ENCODE measurements around the gene TRIM73.
"Not testable (repeated sequence)": the region's sequence is repeated elsewhere in the genome, so short reads cannot be mapped to it uniquely, and the experiment has no call there.

The TRIM73 gene

DNA sequence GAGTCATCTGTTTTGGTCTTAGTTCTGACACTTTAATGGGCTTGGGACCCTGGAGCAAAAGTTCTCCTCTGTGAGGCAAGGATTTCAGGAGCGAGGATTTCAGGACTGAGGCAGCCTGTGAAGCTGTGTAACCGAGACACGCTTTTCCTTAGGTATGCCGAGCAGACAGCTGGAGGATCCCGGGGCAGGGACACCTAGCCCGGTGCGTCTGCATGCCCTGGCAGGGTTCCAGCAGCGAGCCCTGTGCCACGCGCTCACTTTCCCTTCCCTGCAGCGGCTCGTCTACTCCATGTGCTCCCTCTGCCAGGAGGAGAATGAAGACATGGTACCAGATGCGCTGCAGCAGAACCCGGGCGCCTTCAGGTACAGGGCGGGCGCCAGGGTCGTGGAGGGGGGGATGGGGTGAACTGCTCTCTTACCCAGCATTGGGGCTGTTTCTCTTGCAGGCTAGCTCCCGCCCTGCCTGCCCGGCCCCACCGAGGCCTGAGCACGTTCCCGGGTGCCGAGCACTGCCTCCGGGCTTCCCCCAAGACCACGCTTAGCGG lies 20.5 kb downstream of the TRIM73 start:
- DNase-seq = not testable (repeated sequence)

DNA sequence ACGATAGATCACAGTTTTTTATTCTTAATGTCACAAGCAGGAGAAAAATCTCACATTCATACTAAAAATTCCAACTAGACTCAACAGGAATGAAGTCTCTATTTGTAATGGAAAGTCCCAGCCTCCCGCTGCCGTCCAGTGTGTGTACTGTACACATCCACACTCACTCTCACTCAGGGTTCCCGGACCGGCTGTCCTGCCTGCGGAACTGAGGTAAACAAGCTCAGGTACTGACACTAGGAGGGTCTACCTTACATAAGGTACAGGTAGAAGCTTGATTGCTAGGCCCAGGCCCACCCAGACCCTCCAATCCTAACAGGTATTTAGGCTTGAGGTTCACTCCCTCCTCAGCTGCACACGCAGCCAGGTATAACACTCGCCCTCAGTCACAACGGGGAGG lies 21.4 kb downstream of the TRIM73 start:
- not testable (repeated sequence) for DNase-seq

- not testable (repeated sequence) for DNase-seq
These were observed 22.9 kb downstream of the TRIM73 start for GRCh38 chr7:75418292-75418858.

- DNase-seq = not testable (repeated sequence)
These were observed 23.8 kb downstream of the TRIM73 start for GRCh38 chr7:75419210-75419609.

DNA sequence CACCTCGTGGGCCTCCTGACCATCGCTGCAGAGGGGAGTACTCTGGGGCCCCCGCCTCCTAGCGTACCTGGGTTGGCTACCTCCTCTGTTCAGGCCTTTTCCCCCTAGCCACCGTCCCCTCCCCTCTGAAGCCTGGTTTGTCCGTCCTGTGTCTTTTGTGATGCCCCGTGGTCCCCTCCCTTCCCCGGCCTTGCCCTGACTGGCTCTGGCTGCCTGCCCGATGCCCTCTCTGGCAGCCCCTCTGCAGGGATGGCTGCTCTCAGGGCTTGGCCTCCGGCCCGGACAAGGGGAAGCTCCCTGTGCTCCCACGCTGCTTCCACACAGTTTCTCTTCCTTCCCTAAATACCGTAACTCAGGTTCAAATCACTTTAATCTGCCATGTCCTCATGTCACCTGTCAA lies 24.3 kb downstream of the TRIM73 start:
- DNase-seq = not testable (repeated sequence)

GRCh38 chr7:75420152-75420551 lies 24.7 kb downstream of the TRIM73 start:
- not testable (repeated sequence) for DNase-seq

GRCh38 chr7:75421798-75422710 lies 26.6 kb downstream of the TRIM73 start:
- not testable (repeated sequence) for DNase-seq

DNA sequence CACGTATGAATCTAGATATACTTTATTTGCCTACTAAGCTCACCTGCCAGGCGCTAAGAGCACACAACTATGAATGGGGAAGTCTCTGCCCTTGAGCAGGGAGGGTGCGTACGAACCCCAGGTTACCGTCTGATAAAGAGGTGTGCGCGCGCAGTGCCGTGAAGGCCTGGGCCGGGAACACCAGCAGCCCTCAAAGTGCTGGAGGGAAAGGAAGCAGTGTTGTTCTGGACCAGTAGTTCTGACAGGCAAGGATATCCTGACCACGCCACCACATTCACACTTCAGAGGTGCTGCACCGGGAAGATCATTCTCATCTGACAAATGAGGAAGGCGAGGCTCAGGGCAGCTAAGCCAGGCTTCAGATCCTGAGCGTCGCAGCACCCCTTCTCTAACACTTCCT lies 28.1 kb downstream of the TRIM73 start:
- DNase-seq = not testable (repeated sequence)

DNA sequence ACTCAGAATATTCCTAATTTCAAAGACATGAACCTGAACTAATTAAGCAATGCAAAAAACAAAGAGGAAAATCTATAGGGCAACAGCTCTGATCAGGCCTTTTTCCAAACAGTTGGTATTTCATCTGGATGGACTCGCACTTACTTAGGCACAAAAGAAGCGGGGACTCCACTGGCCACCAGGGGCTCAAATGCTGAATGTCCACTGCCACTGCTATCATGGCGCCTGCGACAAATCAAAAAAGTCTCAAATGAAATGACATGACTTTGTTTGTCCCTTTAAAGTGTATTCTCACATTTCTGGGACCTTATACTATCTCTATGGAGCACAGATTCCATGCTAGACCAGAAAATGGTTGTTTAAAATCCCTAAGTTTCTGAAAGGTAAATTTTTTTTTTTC lies 43.6 kb downstream of the TRIM73 start:
- not testable (repeated sequence) for DNase-seq

GRCh38 chr7:75442101-75442464 lies 46.7 kb downstream of the TRIM73 start:
- DNase-seq = not testable (repeated sequence)

GRCh38 chr7:75442465-75443111 lies 47.2 kb downstream of the TRIM73 start:
- not testable (repeated sequence) for DNase-seq

DNA sequence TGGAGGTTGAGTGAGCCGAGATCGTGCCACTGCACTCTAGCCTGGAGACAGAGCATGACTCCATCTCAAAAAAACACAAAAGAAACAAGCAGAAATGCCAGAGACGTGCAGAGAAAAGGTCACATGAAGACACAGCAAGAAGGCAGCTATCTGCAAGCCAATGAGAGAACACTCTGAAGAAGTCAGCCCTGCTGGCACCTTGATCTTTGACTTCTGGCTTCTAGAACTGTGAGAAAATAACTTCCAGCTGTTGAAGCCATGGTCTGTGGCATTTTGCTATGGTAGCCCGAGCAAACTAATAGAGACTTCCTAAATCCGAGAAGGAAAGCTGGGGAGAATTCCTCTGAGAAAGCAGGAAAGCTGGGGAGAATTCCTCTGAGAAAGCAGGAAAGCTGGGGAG lies 54.5 kb downstream of the TRIM73 start:
- DNase-seq = not testable (repeated sequence)

GRCh38 chr7:75452494-75452955 lies 57.1 kb downstream of the TRIM73 start:
- DNase-seq = not testable (repeated sequence)

Data from NCI-H748 treated with DMSO at 0.1 percent for 48 hours (cell line).